IPS DF 6.9 (cell line): ENCODE data around the gene ATP5F1D.
A peak's percentile ranks its signal among the peaks of the same experiment; 100 is the strongest.

Experiments
- DNase-seq: peaks from one replicate; pipeline ENCODE4 v3.0.0-alpha.2; 2013; ENCODE audit warnings: low read depth, low spot score
- H3K27ac ChIP-seq: one replicate; pipeline ENCODE4 v1.5.1; 2013; ENCODE audit warnings: low read length, control low read depth
- H3K27me3 ChIP-seq: 2 replicates; pipeline ENCODE4 v1.6.1; 2013; ENCODE audit warnings: mild to moderate bottlenecking, low read length; ENCODE audit not compliant: control insufficient read depth, insufficient read depth
- H3K36me3 ChIP-seq: 2 replicates; pipeline ENCODE4 v1.6.1; 2013; ENCODE audit warnings: low read length; ENCODE audit not compliant: control insufficient read depth, insufficient read depth
- H3K4me1 ChIP-seq: 2 replicates; pipeline ENCODE4 v1.6.1; 2013; ENCODE audit warnings: low read length; ENCODE audit not compliant: control insufficient read depth, insufficient read depth
- H3K4me3 ChIP-seq: 2 replicates; pipeline ENCODE4 v1.5.1; 2013; ENCODE audit warnings: mild to moderate bottlenecking, low read length
- H3K9me3 ChIP-seq: 2 replicates; pipeline ENCODE4 v1.6.1; 2013; ENCODE audit warnings: low read length, inconsistent platforms; ENCODE audit not compliant: control insufficient read depth, insufficient read depth
- WGBS: extraction: QIAGEN DNeasy Blood & Tissue Kit; methylation state at CpG from one replicate; pipeline ENCODE4 v1.1.7; 2013; ENCODE audit warnings: mixed read lengths, missing lambda C conversion rate; ENCODE audit not compliant: insufficient read length, insufficient coverage; 5-methylcytosine and 5-hydroxymethylcytosine counted together

The ATP5F1D gene

GRCh38 chr19:1285737-1286360 is 44.3 kb downstream of the ATP5F1D start, which contains the start of gene EFNA2:
Gene EFNA2, plus strand, starts transcription at chr19:1285873. Its CDS starts 296 bp downstream, at chr19:1286169.
- no CpG with 5 or more reads among the region's 113 CpGs for WGBS
- Histone ChIP-seq H3K4me1 (no peaks in the 10 kb centered on the region; the same call in 1 of the 2 replicates), H3K9me3 (no peaks in the 10 kb centered on the region), H3K27me3 (peaks cover 5% of the 10 kb centered on the region; the same call in 1 of the 2 replicates), H3K4me3 (peak within 1 kb of the TSS; percentile 49; the same call in 1 of the 2 replicates), H3K27ac (no peak within 1 kb of the TSS), H3K36me3 (peaks cover 2% of the 10 kb centered on the region; the same call in 1 of the 2 replicates)
- no peak for DNase-seq

DNA sequence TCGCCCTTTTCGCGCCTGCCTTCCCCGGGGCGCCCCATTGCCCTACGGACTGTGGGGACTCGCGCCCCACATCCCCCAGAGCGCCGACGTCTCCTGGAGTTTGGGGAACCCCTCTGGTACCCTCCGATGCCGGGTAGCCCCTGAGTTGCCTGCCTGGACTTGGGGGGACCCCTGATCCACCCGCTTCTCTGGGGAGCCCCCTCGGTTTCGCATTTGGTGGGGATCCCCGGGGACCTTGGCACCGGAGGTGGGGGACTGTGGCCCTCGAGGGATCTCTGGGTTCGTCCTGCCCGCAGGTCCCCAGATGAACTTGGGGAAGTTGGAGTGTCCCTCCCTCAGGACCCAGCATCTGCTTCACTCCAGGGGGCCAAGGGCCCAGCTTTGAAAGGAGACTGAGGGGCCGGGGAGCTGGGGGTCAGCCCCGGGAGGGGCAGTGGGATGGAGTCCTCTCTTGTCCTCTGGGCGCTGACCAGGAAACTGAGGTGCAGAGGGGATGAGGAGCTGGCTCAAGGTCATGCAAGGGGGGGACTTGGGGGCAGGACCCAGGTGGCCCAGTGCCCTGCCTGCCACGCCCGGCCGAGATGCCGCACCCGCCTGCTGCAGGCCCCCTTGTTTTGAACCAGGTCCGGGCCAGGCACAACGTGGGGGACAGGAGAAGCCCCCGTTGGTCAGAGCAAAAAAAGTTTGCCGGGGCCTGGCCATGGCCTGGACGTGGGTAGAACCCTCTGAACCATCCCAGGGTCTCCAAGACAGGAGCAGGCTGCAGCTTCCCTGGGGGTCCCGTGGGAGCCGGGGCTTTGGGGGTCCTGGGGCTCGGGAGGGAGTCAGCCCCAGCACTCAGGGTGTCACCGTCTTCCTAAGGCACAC is 45.2 kb downstream of the ATP5F1D start:
- Histone ChIP-seq H3K27ac (no peak overlapping the region), H3K9me3 (no peaks in the 10 kb centered on the region), H3K36me3 (peaks cover 2% of the 10 kb centered on the region; the same call in 1 of the 2 replicates), H3K27me3 (peaks cover 5% of the 10 kb centered on the region; the same call in 1 of the 2 replicates), H3K4me3 (peak overlapping the region; percentile 49; the same call in 1 of the 2 replicates), H3K4me1 (no peaks in the 10 kb centered on the region; the same call in 1 of the 2 replicates)
- DNase-seq: no peak
- no CpG with 5 or more reads among the region's 38 CpGs for WGBS

DNA sequence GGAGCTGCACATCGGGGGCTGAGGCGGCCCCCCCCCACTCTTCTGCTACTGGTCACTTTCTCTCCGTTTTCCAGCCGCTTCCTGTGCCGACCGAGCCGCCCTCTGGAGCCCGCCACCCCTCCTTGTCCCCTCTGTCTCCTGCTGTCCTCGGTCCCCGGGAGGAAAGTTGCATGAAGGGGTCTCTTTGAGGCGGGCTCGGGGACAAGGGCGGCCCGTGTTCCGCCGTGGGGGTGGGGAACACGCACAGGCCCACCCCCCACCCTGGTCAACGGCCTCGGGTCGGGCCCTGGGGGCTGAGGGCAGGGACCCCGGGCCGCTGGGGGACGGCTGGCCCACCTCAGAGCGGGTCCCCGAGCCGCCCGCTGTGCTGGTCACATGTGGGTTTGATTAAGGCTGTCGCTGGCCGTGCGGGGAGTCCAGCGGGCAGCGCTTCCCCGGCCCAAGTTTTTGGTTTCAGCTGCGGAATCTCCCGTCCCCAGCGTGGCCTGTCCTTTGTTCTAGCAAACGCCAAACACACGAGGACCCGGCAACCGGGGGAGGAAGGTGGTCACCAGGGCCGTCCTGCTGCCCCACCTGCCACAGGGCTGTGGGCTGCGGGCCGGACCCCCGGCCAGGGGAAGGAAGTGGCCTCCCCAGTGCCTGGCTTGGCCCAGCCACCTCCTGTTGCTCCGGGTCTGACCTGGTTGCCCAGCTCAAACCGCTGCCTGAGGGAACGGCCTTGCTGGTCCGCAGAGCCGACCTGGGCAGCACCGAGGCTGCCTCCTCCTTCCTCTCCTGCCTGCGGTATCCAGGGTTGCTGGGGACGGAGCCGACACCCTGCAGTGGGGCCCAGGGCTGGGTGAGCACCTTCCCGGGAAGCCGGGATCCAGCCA is 46.0 kb downstream of the ATP5F1D start:
- Histone ChIP-seq H3K36me3 (peaks cover 2% of the 10 kb centered on the region; the same call in 1 of the 2 replicates), H3K9me3 (no peaks in the 10 kb centered on the region), H3K27ac (no peak overlapping the region), H3K27me3 (peaks cover 5% of the 10 kb centered on the region; the same call in 1 of the 2 replicates), H3K4me1 (no peaks in the 10 kb centered on the region; the same call in 1 of the 2 replicates), H3K4me3 (no peak overlapping the region)
- WGBS: no CpG with 5 or more reads among the region's 55 CpGs
- no peak for DNase-seq

- no peak overlapping the region for H3K4me3 ChIP-seq
- DNase-seq: no peak
- H3K4me1 ChIP-seq: no peaks in the 10 kb centered on the region; the same call in 1 of the 2 replicates
- peaks cover 2% of the 10 kb centered on the region; the same call in 1 of the 2 replicates for H3K36me3 ChIP-seq
- no peaks in the 10 kb centered on the region for H3K9me3 ChIP-seq
- no CpG with 5 or more reads among the region's 18 CpGs for WGBS
- no peak overlapping the region for H3K27ac ChIP-seq
- peaks cover 5% of the 10 kb centered on the region; the same call in 1 of the 2 replicates for H3K27me3 ChIP-seq
Observed at GRCh38 chr19:1288226-1288612, 46.7 kb downstream of the ATP5F1D start.

GRCh38 chr19:1288833-1289685 is 47.5 kb downstream of the ATP5F1D start:
- no CpG with 5 or more reads among the region's 41 CpGs for WGBS
- H3K27me3 ChIP-seq: peaks cover 5% of the 10 kb centered on the region; the same call in 1 of the 2 replicates

DNA sequence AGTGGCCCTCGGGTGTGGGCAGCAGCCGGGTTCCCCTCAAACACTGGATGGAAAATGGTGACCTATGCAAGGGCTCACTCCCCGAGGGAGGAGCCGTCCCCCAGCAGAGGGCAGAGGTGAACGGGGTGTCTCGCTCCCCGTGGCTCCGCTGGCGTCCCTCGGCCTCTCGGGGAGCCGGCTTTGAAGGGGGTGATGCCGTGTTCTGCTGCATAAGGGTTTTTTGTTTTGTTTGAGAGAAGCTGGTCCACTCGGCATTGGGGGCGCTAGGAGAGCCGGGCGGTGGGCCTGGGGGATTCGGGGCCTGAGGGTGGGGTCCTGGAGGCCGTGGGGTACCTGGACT is 48.1 kb downstream of the ATP5F1D start:
- Histone ChIP-seq H3K36me3 (no peaks in the 10 kb centered on the region; the same call in 1 of the 2 replicates), H3K27me3 (peaks cover 4% of the 10 kb centered on the region; the same call in 1 of the 2 replicates), H3K4me1 (no peaks in the 10 kb centered on the region; the same call in 1 of the 2 replicates), H3K9me3 (no peaks in the 10 kb centered on the region), H3K4me3 (no peak overlapping the region), H3K27ac (no peak overlapping the region)
- DNase-seq: no peak
- no CpG with 5 or more reads among the region's 19 CpGs for WGBS

More at GRCh38 chr19:1288833-1289685, 47.5 kb downstream of the ATP5F1D start:
- Histone ChIP-seq H3K36me3 (no peaks in the 10 kb centered on the region; the same call in 1 of the 2 replicates), H3K4me3 (no peak overlapping the region), H3K27ac (no peak overlapping the region), H3K9me3 (no peaks in the 10 kb centered on the region), H3K4me1 (no peaks in the 10 kb centered on the region; the same call in 1 of the 2 replicates)
- DNase-seq: no peak

GRCh38 chr19:1290196-1290702 is 48.7 kb downstream of the ATP5F1D start:
- peaks cover under 1% of the 10 kb centered on the region; the same call in 1 of the 2 replicates for H3K27me3 ChIP-seq
- H3K4me1 ChIP-seq: no peaks in the 10 kb centered on the region; the same call in 1 of the 2 replicates
- WGBS: no CpG with 5 or more reads among the region's 24 CpGs

DNA sequence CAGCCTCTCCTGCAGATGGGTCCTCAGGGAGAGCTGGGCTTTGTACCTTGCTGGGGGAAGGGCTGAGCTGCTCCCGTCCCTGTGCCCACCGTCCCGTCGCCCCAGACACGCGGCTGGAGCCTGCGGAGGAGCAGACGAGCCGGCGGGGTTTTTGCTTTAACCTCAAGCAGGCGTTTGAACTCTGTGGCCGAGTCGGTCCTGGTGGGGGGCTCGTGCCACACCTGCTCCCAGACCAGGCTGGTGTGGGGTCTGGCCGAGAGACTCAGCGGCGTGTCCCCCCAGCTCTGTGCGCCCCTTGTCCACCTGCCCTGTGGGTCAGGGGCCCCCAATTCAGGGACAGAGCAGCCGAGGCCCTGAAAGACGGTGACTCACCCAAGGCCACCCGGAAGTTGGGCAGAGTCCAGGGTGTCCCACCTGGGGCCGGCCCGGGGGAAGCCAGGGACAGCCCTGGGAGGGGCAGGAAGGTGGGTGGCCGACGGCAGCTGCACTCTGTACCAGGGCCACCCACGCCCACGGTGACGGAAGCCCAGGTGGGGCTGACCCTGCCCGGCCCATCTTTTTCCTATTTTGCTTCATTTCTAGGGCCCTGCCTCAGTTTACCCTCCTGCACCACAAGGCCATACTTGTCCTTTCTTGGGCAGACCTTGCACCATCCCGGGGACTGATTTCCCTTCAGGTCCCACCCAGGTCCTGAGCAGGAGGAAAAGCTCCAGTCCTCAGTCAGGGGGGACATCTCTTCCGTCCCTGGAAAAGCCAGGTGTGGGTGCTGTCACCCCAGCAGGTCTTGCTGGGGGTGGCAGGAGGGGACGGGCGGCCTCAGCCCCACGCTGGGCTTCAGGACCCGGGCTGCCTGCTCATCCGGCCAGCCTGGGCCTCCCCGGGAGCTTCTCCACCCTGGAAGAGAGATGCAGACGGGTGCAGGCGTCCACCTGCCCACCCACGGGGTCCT is 49.4 kb downstream of the ATP5F1D start:
- H3K27me3 ChIP-seq: no peaks in the 10 kb centered on the region

More at GRCh38 chr19:1290196-1290702, 48.7 kb downstream of the ATP5F1D start:
- no peaks in the 10 kb centered on the region; the same call in 1 of the 2 replicates for H3K36me3 ChIP-seq
- no peak overlapping the region for H3K4me3 ChIP-seq
- no peak overlapping the region for H3K27ac ChIP-seq
- H3K9me3 ChIP-seq: no peaks in the 10 kb centered on the region
- DNase-seq: no peak

More for the DNA sequence above, 49.4 kb downstream of the ATP5F1D start:
- Histone ChIP-seq H3K9me3 (no peaks in the 10 kb centered on the region), H3K4me1 (no peaks in the 10 kb centered on the region; the same call in 1 of the 2 replicates), H3K27ac (no peak overlapping the region), H3K36me3 (no peaks in the 10 kb centered on the region; the same call in 1 of the 2 replicates), H3K4me3 (no peak overlapping the region)
- no peak for DNase-seq
- WGBS: no CpG with 5 or more reads among the region's 40 CpGs
